Left hindlimb (tissue), 1 donor: ENCODE results near the gene CDH16.

Experiments
- DNase-seq: peaks from one replicate; pipeline ENCODE4 v3.0.0-alpha.2; 2018

The CDH16 gene

GRCh38 chr16:66927918-66928649 is 9.4 kb upstream of the CDH16 start:
- no peak for DNase-seq

GRCh38 chr16:66926961-66927436 is 8.3 kb upstream of the CDH16 start:
- no peak for DNase-seq

GRCh38 chr16:66926171-66926947 is 7.7 kb upstream of the CDH16 start:
- DNase-seq, result no peak

GRCh38 chr16:66925322-66925840 is 6.7 kb upstream of the CDH16 start, which contains the start of gene RRAD:
RRAD (minus strand) TSS chr16:66925535; CDS start chr16:66925179, 356 bp downstream.
- DNase-seq, result no peak

- DNase-seq, result no peak
Observed at GRCh38 chr16:66924527-66925321, 6.0 kb upstream of the CDH16 start.

- DNase-seq, result no peak
Observed at GRCh38 chr16:66923866-66924265, 5.2 kb upstream of the CDH16 start.

GRCh38 chr16:66923247-66923731 is 4.6 kb upstream of the CDH16 start:
- DNase-seq, result no peak

- DNase-seq, result no peak
Observed at GRCh38 chr16:66921729-66922450, 3.2 kb upstream of the CDH16 start.

- DNase-seq, result no peak
Observed at GRCh38 chr16:66920924-66921680, 2.4 kb upstream of the CDH16 start.

- no peak for DNase-seq
Observed at GRCh38 chr16:66920299-66920590, 1.6 kb upstream of the CDH16 start.

- no peak for DNase-seq
Observed at GRCh38 chr16:66919569-66920298, 1.0 kb upstream of the CDH16 start.

GRCh38 chr16:66918355-66918754 is 330 bp downstream of the CDH16 start:
- no peak for DNase-seq

- DNase-seq, result no peak
Observed at GRCh38 chr16:66917741-66918140, 944 bp downstream of the CDH16 start.

- no peak for DNase-seq
Observed at GRCh38 chr16:66916518-66916917, 2.2 kb downstream of the CDH16 start.

GRCh38 chr16:66915041-66915440 is 3.6 kb downstream of the CDH16 start:
- DNase-seq, result no peak

GRCh38 chr16:66914541-66914940 is 4.1 kb downstream of the CDH16 start:
- no peak for DNase-seq

GRCh38 chr16:66913711-66914110 is 5.0 kb downstream of the CDH16 start:
- no peak for DNase-seq

- DNase-seq, result no peak
Observed at GRCh38 chr16:66913081-66913480, 5.6 kb downstream of the CDH16 start.

GRCh38 chr16:66911801-66912200 is 6.9 kb downstream of the CDH16 start:
- no peak for DNase-seq

GRCh38 chr16:66911112-66911511 is 7.6 kb downstream of the CDH16 start:
- no peak for DNase-seq
